Upper lobe of left lung (tissue), 6 donors: ENCODE data around the gene NLRP1. TPM values are rescaled to one million over a fixed set of nuclear protein-coding genes. Genes with fewer than 3 reads are reported as not detected.

Source experiments
- ATAC-seq, 2 donors: fragments of 200-7000 bp; cut with Tn5 transposase; one replicate each; pipeline ENCODE4 v1.9.1; 2022; ENCODE audit warnings: mild to moderate bottlenecking in 2 of 2, moderate library complexity in 2 of 2; ENCODE audit not compliant: low FRiP score in 2 of 2
- DNase-seq, 2 donors: peaks; one replicate each; pipeline ENCODE4 v3.0.0-alpha.2; 2019 to 2020
- H3K27ac ChIP-seq, 4 donors: fragments of 200-600 bp; sonication (generic); one replicate each; pipeline ENCODE4 v1.5.1; 2016 to 2019
- H3K27me3 ChIP-seq, 4 donors: fragments of 200-600 bp; sonication (generic); one replicate each; pipeline ENCODE4 v1.5.1; 2017 to 2019
- H3K36me3 ChIP-seq, 4 donors: fragments of 200-600 bp; sonication (generic); one replicate each; pipeline ENCODE4 v1.5.1; 2016 to 2019
- H3K4me1 ChIP-seq, 4 donors: fragments of 200-600 bp; sonication (generic); one replicate each; pipeline ENCODE4 v1.5.1; 2018 to 2019
- H3K4me3 ChIP-seq, 4 donors: fragments of 200-600 bp; sonication (generic); one replicate each; pipeline ENCODE4 v1.5.1; 2017 to 2019; ENCODE audit warnings: mild to moderate bottlenecking in 2 of 4, moderate library complexity in 1 of 4
- H3K9me3 ChIP-seq, 4 donors: fragments of 200-600 bp; sonication (generic); one replicate each; pipeline ENCODE4 v1.5.1; 2018 to 2019
- EP300 ChIP-seq, 4 donors: sonication (generic); formaldehyde crosslinking; IDR thresholded peaks; one replicate each; pipeline ENCODE4 v1.5.1; 2017; ENCODE audit warnings: antibody characterized with exemption in 4 of 4, control low read depth in 2 of 4
- POLR2A ChIP-seq, 4 donors: fragments of 450-650 bp; IDR thresholded peaks; one replicate each; pipeline ENCODE4 v1.5.1; 2016 to 2017; ENCODE audit warnings: antibody characterized with exemption in 4 of 4, mild to moderate bottlenecking in 2 of 4
- POLR2AphosphoS5 ChIP-seq, 2 donors: sonication (generic); formaldehyde crosslinking; IDR thresholded peaks; one replicate each; pipeline ENCODE4 v1.5.1; 2017; ENCODE audit warnings: antibody characterized with exemption in 2 of 2
- WGBS, 2 donors: methylation state at CpG; one replicate each; pipeline ENCODE4 v1.1.5; 2017 to 2018; 5-methylcytosine and 5-hydroxymethylcytosine counted together
- total RNA-seq, 6 donors: library from RNA; depleted of rRNA in 4 of 6; stranded (reverse); fragments of >200 nt in 4 of 6; gene quantifications; one replicate each; pipeline versions ENCODE4 v1.1.0 to v1.2.1, GENCODE V29; 2016 to 2021
- TF ChIP-seq, protein P1 (sequence below), 6 experiments: fragments of 450-650 bp in 4 of 6; fragments of 200-600 bp in 2 of 6; sonication (generic) in 2 of 6; IDR thresholded peaks; one replicate each; pipeline ENCODE4 v1.5.1; 2016 to 2019; ENCODE audit warnings: antibody characterized with exemption in 6 of 6
- donor health status: DM: no; HTN: no; CAD: no; lungs with moderate emphysema.
- donor health status: DM: no; HTN: yes; CAD: no; lungs with severe emphysema.

NLRP1 gene
- total RNA-seq, 6 donors from 2014 or later: 24.3 to 137 (median 41.5) TPM

GRCh38 chr17:5488752-5489151 is 95.6 kb downstream of the NLRP1 start:
- H3K36me3 ChIP-seq: peaks cover 0 to 39% (median 27%) of the 10 kb centered on the region in 4 donors
- no peak overlapping the region for H3K4me3 ChIP-seq
- no peak overlapping the region for H3K27ac ChIP-seq
- DNase-seq (no peak), ATAC-seq (no peak)
- peaks cover 19 to 35% (median 21%) of the 10 kb centered on the region in 4 donors for H3K4me1 ChIP-seq
- WGBS, 2 donors: 78 to 84% methylated on average over 8 of the region's 8 CpGs
- H3K9me3 ChIP-seq: no peaks in the 10 kb centered on the region
- no peaks in the 10 kb centered on the region for H3K27me3 ChIP-seq
- no peak for TF ChIP-seq POLR2AphosphoS5 (IDR thresholded peaks at IDR 0.05)
- no peak for TF ChIP-seq EP300 (IDR thresholded peaks at IDR 0.05)

DNA sequence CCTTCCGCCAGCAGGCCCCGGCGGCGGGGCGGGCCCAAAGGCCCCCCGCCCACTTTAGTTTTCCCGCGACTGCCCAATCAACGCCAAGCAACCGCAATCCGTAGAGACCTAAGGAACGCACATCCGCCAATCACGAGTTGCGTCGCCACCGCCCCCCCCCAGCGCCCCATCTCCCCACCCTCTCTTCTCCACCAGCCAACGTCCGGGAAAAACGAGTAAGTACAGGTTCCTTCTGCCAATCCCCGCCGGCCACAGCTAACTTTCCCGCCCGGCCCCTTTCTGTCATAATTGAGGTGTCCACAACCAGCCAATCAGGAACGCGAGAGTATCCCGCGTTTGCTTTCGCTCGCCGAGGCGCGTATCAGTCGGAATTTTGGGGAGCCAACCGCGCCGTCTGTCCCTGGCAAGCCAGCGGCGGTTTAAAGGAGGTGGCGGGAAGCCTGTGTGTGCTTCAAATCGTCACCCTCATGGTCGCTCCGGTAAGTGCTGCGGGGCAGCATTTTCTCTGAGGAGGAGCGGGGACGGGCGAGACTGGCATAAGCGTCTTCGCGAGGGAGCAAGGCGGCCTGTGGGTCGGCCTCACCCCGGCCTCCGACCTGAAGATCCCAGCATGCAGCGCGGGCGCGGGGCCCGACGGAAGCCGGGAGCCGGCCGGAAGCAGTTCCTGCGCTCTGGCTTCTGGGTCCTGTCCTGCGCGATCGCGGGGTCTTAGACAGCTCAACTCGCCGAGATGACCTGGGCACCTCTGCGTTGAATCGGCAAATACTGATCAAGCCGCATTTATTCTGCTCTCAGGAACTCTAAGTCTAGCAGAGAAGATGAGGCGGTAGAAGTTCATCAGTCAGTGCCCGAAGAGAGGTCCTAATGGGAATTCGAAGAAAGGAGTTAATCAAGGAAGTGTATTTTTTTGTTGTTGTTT is 97.8 kb downstream of the NLRP1 start, which contains the start of gene MIS12:
MIS12 (plus strand) TSS at position 361 of the 919 bp plus-strand sequence. CDS start 2,297 bp downstream, outside the sequence.
- TF ChIP-seq, protein P1, sequence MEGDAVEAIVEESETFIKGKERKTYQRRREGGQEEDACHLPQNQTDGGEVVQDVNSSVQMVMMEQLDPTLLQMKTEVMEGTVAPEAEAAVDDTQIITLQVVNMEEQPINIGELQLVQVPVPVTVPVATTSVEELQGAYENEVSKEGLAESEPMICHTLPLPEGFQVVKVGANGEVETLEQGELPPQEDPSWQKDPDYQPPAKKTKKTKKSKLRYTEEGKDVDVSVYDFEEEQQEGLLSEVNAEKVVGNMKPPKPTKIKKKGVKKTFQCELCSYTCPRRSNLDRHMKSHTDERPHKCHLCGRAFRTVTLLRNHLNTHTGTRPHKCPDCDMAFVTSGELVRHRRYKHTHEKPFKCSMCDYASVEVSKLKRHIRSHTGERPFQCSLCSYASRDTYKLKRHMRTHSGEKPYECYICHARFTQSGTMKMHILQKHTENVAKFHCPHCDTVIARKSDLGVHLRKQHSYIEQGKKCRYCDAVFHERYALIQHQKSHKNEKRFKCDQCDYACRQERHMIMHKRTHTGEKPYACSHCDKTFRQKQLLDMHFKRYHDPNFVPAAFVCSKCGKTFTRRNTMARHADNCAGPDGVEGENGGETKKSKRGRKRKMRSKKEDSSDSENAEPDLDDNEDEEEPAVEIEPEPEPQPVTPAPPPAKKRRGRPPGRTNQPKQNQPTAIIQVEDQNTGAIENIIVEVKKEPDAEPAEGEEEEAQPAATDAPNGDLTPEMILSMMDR (IDR thresholded peaks at IDR 0.05): peak in 1 of 6 experiments; percentile 15
- TF ChIP-seq POLR2A (IDR thresholded peaks at IDR 0.05) (peak; percentile 55 to 89 (median 76)), POLR2AphosphoS5 (IDR thresholded peaks at IDR 0.05) (peak; percentile 79 to 95), EP300 (IDR thresholded peaks at IDR 0.05) (no peak)
- Histone ChIP-seq H3K27ac (peak within 1 kb of the TSS; percentile 96 to 99 (median 98)), H3K4me3 (peak within 1 kb of the TSS; percentile 75 to 91 (median 88)), H3K9me3 (no peaks in the 10 kb centered on the region), H3K36me3 (peaks cover 7 to 61% (median 40%) of the 10 kb centered on the region in 4 donors), H3K27me3 (no peaks in the 10 kb centered on the region), H3K4me1 (peaks cover 19 to 35% (median 21%) of the 10 kb centered on the region in 4 donors)
- peak; percentile 98 to 99 for DNase-seq
- WGBS, 2 donors: 0 to 1% methylated on average over 37 to 63 of the region's 77 CpGs
- ATAC-seq: peak; percentile 98 to 99

DNA sequence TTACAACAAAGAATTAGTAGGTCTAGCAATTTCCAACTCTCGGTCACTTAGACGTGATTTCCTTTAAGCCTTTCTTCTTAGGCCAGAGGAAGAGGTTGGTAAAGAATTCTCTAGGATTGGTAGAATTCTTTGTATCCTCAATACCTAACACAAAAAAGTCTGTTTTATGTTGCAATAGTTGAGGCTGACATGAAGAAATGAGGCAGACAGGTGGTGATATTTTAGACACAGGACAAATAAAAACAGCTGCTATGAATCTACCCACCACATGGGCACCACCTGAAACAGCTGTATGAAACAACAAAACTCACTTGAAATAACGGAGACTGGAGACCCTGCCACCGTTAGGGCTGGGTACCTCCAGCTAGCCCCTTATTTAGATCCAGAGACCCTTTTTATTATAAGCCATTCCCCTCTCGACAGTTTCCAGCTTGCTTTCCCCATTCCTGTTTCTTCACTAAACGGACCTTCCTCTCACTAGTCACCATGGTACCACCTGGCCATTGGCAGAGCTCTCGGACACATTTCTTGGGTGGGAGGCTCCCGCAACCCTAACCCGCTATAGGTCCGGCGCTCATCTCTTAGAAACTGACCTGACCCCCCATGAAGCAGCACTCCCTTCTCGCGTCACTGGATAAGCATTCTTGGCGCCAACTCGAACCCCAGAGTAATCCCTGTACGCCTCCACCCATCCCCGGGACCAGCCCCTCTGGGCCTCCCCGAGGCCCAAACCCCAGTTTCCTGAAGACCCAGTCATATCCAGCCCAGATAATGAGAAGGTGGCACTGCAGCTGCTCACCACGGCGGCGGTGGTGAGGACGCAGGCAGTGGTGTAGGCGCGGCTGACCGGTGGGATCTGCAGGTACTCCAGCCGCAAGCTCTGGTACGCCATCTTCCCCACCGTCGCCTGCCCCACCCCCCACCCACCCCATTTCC is 98.8 kb downstream of the NLRP1 start, which contains the start of gene DERL2:
DERL2 (minus strand) TSS at position 909 of the 936 bp plus-strand sequence; CDS start at position 892, 17 bp downstream.
- H3K27ac ChIP-seq: peak within 1 kb of the TSS; percentile 96 to 99 (median 98)
- TF ChIP-seq EP300 (IDR thresholded peaks at IDR 0.05) (no peak), POLR2A (IDR thresholded peaks at IDR 0.05) (peak in 2 of 4 donors; percentile 16 to 30), POLR2AphosphoS5 (IDR thresholded peaks at IDR 0.05) (peak; percentile 5 to 43)
- TF ChIP-seq, protein P1 (IDR thresholded peaks at IDR 0.05): no peak
- WGBS, 2 donors: 6 to 9% methylated on average over 14 to 28 of the region's 29 CpGs
- ATAC-seq: peak; percentile 0 to 25
- DNase-seq: no peak
- H3K4me1 ChIP-seq: peaks cover 19 to 35% (median 21%) of the 10 kb centered on the region in 4 donors
- H3K36me3 ChIP-seq: peaks cover 7 to 65% (median 47%) of the 10 kb centered on the region in 4 donors
- H3K4me3 ChIP-seq: peak within 1 kb of the TSS; percentile 75 to 91 (median 88)
- H3K9me3 ChIP-seq: no peaks in the 10 kb centered on the region
- H3K27me3 ChIP-seq: no peaks in the 10 kb centered on the region

DNA sequence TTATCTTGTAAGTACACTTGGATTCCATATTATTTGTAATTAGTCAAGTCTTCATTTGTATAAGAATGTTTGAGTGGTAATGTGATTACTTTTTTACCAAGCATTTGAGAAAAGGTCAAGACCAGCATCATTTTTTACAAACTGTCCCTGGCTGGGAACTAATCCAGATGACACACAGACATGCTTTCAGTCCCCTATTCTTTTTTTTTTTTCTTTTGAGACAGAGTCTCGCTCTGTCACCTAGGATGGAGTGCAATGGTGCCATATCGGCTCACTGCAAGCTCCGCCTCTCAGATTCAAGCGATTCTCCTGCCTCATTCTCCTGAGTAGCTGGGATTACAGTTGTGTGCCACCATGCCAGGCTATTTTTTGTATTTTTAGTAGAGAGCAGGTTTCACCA is 102.9 kb downstream of the NLRP1 start:
- Histone ChIP-seq H3K4me1 (peaks cover 9 to 20% (median 11%) of the 10 kb centered on the region in 4 donors), H3K27me3 (no peaks in the 10 kb centered on the region), H3K36me3 (peaks cover 29 to 84% (median 66%) of the 10 kb centered on the region in 4 donors), H3K9me3 (no peaks in the 10 kb centered on the region), H3K4me3 (no peak overlapping the region), H3K27ac (no peak overlapping the region)
- TF ChIP-seq POLR2A (IDR thresholded peaks at IDR 0.05) (no peak), POLR2AphosphoS5 (IDR thresholded peaks at IDR 0.05) (no peak), EP300 (IDR thresholded peaks at IDR 0.05) (no peak)
- TF ChIP-seq, protein P1 (IDR thresholded peaks at IDR 0.05): no peak
- WGBS, 2 donors: 93 to 99% methylated on average over 4 of the region's 4 CpGs
- DNase-seq (no peak), ATAC-seq (no peak)
